Right ventricle myocardium superior (tissue), 1 donor: ENCODE data around the gene GNL1. TPM values are rescaled to one million over a fixed set of nuclear protein-coding genes. Genes with fewer than 3 reads are reported as not detected.
"Not testable (repeated sequence)": the region's sequence is repeated elsewhere in the genome, so short reads cannot be mapped to it uniquely, and the experiment has no call there.

ENCODE experiments used
- ATAC-seq: fragments of 200-7000 bp; cut with Tn5 transposase; one replicate; pipeline ENCODE4 v1.9.1; 2020; ENCODE audit warnings: mild to moderate bottlenecking; ENCODE audit not compliant: poor library complexity
- DNase-seq: peaks from one replicate; pipeline ENCODE4 v3.0.0-alpha.2; 2020
- intact Hi-C: fragments of 100-400 bp; cut with DNase I; formaldehyde crosslinking; loops from one replicate; pipeline ENCODE4 v1.11.2; 2022
- total RNA-seq: library from RNA; stranded (reverse); fragmentation: NEBNext Ultra II Directional; extraction: Animal tissue kit (Norgen Biotek cat#: 25700); gene quantifications from one replicate; pipeline ENCODE4 v1.2.1, GENCODE V29; 2021
- donor health status: DM: no; HTN: yes; CAD: no; lungs with severe emphysema.

Gene GNL1
- total RNA-seq, 1 donor from 2014 or later, result 17.6 TPM

DNA sequence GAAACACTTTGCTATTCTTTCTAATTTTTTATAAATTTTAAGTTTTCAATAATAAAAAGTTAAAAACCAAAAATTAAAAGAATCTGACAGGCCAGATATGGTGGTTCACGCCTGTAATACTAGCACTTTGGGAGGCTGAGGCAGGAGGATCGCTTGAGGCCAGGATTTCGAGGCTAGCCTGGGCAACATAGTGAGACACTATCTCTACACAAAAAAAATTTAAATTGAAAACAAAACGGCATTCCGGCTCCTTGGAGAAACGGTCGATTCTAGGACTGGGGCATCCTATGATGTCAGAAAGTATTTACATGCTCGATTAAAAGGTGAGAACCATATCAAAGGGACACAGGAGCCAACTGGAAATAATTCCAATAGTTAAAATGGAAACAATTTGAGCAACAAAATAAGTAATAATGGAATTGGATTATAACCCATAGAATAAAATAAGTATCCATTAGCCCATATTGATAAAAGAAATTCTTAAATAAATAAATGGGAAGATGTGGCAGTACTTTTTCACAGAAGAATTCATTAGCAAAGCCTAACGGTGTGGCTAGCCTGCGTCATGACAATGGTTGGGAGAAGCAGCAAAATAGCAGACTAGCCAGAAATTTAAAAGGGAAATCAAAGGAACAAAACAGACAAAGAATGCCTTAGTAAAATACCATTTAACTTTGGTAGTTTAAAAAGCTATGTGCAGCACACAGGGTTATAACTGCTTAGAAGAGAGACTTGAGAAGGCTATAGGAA lies 45.7 kb downstream of the GNL1 start:
- intact Hi-C loops, result no loop called here
- no peak for DNase-seq
- ATAC-seq, result no peak

DNA sequence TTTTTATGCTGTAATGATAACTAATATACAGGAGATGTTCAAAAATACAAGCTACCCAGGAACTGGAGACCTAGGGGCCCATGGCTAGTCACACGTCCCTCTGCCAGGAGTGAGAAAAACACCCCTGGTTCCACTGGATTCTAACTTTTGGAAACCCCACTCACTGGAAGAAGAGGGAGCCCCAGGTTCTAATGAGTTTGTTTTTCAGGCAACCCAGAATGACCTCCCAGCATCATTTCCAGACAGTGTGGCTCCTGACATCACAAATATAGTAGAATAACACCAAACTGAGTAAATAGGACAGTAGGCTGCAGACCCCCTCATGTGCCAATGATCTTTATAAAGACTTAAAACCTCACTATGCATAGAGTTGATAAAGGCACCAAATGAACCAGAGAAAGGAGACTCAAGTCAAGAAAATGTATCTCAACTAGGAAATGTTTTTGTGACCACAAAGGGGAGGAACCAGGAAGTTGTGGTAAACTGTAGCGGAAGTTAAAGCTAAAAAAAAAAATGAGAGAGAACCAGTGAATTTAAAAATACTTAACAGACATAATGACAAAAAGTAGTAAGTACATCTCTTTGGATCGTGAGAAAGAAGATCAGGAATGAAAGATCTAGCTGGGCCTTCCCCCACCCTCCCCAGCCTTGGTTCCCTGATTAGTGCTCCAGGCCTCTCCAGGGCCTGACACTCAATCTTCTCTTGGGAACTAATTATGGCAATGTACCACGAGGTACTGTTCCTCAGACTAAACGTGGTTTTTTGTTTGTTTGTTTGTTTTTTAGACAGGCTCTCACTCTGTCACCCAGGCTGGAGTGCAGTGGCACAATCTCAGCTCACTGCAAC lies 47.2 kb downstream of the GNL1 start:
- intact Hi-C loops, result no loop called here
- peak; percentile 51 for ATAC-seq

DNA sequence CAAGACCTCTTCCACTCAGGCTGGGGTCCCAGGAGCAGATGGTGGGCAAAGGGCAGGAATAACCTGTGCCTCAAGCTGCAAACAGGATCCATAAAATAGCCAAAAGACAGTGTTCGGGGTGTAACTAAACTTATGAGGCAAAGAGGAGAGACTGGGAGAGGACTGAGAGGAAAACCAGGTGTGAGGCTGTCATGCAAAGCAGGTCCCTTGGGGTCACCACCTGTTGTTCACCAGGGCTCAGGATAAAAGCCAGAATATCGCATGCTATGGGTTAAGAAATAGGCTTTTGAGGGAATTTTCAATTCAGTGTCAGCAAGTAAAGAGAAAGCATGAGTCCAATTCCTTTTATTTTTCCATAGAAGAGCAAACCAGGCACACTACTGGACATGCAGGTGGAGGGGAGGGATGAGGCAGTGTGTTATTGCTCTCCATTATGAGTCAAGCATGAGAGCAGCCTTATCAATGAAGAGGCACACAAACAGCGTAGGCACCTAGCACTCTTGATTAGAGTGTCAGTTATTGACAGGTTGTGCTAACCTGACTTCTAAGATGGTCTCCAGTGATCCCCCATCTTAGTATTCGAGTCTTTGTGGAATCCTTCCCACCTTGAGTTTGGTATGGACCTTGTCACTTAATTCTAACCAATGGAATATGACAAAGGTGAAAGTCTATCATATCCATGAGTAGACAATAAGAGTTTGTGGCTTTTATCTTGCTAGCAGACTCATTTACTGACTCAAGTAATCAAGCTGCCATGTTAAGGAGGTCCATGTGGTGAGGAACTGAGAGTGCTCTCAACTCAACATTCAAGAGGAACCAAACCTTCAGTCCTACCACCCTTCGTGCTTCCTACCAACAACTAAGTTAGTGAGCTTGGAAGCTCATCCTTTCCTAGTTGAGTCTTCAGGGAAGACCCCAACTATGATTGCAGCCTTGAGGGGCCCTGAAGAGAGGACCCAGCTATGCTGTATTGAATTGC lies 48.2 kb downstream of the GNL1 start:
- intact Hi-C loops, result no loop called here
- ATAC-seq, result no peak
- no peak for DNase-seq

More for the DNA sequence above, 47.2 kb downstream of the GNL1 start:
- DNase-seq, result no peak

DNA sequence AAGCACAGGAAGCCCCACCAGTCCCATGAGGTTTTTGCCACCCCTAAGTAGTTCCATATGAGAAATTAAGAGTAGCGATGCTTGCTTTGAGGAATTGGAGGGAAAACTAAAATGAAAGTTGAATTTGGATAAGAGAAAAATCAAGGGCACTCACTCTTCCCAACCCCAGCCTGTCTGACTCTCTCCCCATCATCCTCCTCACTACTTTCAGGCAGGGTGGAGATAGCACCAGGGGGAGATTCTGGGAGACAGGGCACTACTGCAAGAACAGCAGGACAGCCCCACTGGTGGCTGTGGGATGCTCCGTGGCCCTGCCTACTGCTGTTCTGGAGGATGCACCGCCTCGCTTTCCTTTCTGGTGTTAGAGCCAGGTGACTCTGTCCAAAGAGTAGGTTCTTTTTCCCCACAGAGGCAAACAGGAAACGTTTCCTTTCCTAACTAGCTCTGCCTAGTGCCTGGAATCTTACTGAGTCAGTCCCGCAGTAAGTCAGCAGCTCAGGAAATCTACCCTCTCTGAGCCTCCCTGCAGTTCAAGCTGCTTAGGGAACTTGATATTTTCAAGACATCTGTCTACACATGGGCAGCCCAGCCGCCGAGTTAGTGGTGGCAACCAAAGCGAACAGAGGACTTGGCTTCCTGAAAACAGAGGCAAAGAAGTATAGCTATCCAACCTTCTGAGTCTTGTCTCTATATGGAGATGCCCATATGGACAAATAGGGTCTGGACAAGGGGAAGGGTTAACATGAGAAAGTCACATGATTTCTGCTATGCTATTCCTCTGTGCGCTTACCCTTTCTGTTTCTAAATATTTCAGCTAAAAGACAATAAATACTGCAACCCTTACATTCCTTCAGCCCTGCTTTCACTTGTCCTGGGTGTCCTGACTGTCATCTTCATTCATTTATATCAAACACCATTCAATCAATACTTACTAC lies 55.6 kb downstream of the GNL1 start:
- ATAC-seq, result no peak
- intact Hi-C loops, result no loop called here
- peak; percentile 48 for DNase-seq

DNA sequence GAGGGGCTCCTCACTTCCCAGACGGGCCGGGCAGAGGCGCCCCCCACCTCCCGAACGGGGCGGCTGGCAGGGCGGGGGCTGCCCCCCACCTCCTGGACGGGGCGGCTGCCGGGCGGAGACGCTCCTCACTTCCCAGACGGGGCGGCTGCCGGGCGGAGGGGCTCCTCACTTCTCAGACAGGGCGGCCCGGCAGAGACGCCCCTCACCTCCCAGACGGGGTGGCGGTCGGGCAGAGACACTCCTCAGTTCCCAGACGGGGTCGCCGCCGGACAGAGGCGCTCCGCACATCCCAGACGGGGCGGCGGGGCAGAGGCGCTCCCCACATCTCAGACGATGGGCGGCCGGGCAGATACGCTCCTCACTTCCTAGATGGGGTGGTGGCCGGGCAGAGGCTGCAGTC lies 57.6 kb downstream of the GNL1 start:
- ATAC-seq, intact Hi-C loops, DNase-seq: not testable (repeated sequence)

DNA sequence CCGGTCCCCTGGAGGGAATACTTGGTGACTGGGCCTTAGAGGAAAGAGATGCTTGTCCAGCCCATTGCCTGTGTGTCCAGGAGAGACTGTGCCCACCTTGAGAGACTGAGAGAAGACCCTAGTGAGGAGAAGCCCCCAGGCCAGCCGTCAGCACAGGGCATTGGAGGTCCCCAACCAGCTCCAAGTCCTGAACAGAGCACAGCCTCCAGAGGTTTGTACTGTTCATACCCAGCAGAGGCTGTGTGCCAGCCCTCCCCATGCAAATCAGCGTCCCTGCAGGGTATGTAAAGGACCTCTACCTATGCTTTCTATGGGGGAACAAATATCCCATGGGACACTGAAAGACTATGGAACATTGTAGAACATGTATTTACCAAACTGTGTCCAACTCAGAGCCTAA lies 58.6 kb downstream of the GNL1 start:
- ATAC-seq (no peak), DNase-seq (no peak)
- intact Hi-C loops, result no loop called here

DNA sequence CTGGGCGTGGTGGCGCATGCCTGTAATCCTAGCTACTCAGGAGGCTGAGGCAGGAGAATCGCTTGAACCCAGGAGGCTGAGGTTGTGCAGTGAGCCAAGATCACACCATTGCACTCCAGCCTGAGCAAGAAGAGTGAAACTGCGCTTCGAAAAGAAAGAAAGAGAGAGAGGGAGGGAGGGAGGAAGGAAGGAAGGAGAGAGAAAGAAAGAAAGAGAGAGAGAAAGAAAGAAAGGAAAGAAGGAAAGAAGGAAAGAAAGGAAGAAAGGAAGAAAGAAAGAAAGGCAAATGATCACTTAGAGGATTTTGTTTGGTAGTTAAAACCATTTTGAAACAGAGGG lies 59.1 kb downstream of the GNL1 start:
- intact Hi-C loops, ATAC-seq, DNase-seq: not testable (repeated sequence)

DNA sequence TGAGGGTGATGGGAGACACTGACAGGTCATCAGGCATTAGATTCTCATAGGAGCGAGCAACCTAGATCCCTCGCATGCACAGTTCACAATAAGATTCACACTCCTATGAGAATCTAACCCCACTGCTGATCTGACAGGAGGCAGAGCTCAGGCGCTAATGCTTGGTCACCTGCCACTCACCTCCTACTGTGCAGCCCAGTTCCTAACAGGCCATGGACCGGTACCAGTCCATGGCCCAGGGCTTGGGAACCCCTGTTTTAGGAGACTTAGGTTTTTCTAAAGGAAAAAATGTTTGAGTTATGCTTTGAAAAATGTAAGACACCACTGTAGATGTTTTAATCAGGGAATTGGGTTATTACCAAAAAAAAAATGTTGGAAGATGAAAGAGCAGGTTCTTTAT lies 60.3 kb downstream of the GNL1 start:
- no peak for DNase-seq

DNA sequence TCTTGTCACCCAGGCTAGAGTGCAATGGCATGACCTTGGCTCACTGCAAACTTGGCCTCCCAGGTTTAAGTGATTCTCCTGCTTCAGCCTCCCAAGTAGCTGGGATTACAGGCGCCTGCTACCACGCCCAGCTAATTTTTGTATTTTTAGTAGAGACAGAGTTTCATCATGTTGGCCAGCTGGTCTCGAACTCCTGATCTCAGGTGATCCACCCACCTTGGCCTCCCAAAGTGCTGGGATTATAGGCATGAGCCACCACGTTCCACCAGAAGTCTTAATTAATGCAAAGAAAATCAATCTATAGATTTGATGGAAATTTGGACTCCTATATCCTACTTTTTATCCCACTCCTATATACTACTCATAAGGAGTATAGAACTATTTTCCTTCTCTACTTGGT lies 61.2 kb downstream of the GNL1 start:
- DNase-seq, intact Hi-C loops, ATAC-seq: not testable (repeated sequence)

More for the DNA sequence above, 60.3 kb downstream of the GNL1 start:
- no peak for ATAC-seq
- intact Hi-C loops, result no loop called here

DNA sequence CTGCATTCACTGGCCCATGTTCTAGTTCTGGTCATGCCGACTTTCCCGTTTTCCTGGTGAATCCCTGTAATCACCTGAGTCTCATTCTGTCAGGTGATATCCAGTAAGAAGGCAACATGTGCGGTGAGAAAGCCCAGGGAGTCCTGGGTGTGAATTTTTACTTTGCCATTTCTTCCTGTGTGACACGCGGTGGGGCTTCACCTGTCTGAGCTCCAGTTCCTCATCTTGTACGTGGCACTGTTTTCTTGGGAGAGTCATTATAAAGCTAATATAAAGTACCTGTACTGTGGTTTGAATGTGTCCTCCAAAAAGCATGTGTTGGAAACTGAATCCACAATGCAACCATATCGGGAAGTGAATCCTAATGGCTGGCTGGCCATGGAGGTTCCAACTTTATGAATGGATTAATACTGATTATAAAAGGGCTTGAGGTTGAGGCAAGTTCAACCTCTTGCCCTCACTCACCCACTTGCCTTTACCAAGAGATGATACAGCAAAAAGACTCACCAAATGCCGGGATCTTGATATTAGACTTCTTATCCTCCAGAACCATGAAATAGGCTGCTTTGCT lies 61.9 kb downstream of the GNL1 start:
- intact Hi-C loops, result no loop called here
- no peak for DNase-seq
- ATAC-seq, result no peak

DNA sequence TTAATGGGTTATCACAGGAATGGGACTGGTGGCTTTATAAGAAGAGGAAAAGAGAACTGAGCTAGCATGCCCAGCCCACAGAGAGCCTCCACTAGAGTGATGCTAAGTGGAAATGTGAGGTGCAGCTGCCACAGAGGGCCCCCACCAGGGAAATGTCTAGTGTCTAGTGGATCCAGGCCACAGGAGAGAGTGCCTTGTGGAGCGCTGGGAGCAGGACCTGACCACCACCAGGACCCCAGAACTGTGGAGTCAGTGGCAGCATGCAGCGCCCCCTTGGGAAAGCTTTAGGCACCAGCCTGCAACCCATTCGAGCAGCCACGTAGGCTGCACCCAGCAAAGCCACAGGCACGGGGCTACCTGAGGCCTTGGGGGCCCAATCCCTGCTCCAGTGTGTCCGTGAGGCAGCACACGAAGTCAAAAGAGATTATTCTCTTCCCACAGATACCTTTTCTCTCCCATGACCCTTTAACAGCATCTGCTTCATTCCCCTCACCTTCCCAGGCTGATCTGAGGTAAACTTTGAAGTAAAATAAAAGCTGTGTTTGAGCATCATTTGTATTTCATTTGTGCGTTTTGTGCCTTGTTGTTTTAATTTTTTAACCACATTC lies 62.5 kb downstream of the GNL1 start:
- DNase-seq (no peak), ATAC-seq (no peak)
- intact Hi-C loops, result no loop called here

DNA sequence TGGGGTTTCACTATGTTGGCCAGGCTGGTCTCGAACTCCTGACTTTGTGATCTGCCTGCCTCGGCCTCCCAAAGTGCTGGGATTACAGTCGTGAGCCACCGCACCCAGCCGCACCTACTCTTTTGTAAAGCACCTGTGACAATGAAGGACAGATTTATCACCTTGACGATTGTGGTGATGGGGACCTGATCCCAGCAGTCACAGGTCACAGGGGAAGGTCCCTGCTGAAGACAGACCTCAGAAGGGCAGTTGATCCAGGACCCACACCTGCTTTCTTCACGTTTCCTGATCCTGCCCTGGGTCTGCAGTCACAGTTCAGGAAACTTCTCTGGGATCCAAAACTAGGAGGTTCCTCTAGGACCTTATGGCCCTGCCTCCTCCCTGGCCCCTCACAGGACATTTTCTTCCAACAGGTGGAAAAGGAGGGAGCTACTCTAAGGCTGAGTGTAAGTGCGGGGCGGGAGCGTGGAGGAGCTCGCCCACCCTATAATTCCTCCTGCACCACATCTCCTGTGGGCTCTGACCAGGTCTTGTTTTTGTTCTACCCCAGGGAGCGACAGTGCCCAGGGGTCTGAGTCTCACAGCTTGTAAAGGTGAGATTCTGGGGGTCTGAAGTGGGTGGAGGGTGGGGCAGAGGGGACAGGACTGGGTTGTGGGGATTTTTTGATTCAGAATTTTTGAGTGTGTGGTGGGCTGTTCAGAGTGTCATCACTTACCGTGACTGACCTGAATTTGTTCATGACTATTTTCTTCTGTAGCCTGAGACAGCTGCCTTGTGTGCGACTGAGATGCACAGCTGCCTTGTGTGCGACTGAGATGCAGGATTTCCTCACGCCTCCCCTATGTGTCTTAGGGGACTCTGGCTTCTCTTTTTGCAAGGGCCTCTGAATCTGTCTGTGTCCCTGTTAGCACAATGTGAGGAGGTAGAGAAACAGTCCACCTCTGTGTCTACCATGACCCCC lies 64.0 kb downstream of the GNL1 start:
- ATAC-seq (no peak), DNase-seq (no peak)
- intact Hi-C loops, result no loop called here
